Measurements from ENCODE around the gene SRRM3. TPM values are rescaled to one million over a fixed set of nuclear protein-coding genes. Genes with fewer than 3 reads are reported as not detected.

Gene SRRM3
- polyA plus RNA-seq, 1 donor, result 5.8 TPM

- no peaks in the 10 kb centered on the region for H3K36me3 ChIP-seq (ENCODE audit: control insufficient read depth, insufficient read depth, low read length)
- H3K4me3 ChIP-seq (ENCODE audit: low read length), result no peak overlapping the region
- peaks cover 9% of the 10 kb centered on the region for H3K27me3 ChIP-seq (ENCODE audit: control insufficient read depth, insufficient read depth, low read length)
- H3K9me3 ChIP-seq (ENCODE audit: control insufficient read depth, low read depth, low read length), result peaks cover 6% of the 10 kb centered on the region
- WGBS (ENCODE audit: insufficient coverage, low lambda C conversion rate), result 100% methylated on average over 1 of the region's 6 CpGs
- H3K4me1 ChIP-seq (ENCODE audit: control insufficient read depth, insufficient read depth, low read length), result no peaks in the 10 kb centered on the region
- no peak for DNase-seq
- H3K27ac ChIP-seq (ENCODE audit: low read length), result no peak overlapping the region
Observed at GRCh38 chr7:76189276-76189675, 12.4 kb upstream of the SRRM3 start.

GRCh38 chr7:76191783-76192240 is 9.9 kb upstream of the SRRM3 start:
- no peaks in the 10 kb centered on the region for H3K4me1 ChIP-seq (ENCODE audit: control insufficient read depth, insufficient read depth, low read length)
- H3K27me3 ChIP-seq (ENCODE audit: control insufficient read depth, insufficient read depth, low read length), result no peaks in the 10 kb centered on the region
- H3K9me3 ChIP-seq (ENCODE audit: control insufficient read depth, low read depth, low read length), result peaks cover 6% of the 10 kb centered on the region
- WGBS (ENCODE audit: insufficient coverage, low lambda C conversion rate), result no CpG with 5 or more reads among the region's 3 CpGs
- H3K4me3 ChIP-seq (ENCODE audit: low read length), result no peak overlapping the region
- DNase-seq, result no peak
- H3K27ac ChIP-seq (ENCODE audit: low read length), result no peak overlapping the region
- no peaks in the 10 kb centered on the region for H3K36me3 ChIP-seq (ENCODE audit: control insufficient read depth, insufficient read depth, low read length)

DNA sequence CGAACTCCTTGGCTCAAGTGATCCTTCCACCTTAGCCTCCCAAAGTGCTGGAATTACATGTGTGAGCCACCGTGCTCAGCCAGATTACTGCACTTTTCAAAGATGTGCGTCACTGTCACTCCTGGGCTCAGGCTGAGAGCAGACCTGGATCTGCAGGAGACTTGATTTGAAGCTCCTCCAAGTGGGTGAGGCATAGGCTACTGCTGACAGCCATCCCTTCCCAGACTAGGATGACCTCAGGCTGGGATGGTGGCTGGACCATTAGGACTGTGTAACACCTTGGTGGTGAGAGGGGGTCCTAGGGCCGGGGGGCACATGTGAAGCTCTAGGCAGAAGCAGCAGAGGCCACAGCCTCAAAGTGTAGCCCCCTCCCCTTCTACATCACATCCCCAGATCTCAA is 8.2 kb upstream of the SRRM3 start:
- Histone ChIP-seq H3K9me3 (ENCODE audit: control insufficient read depth, low read depth, low read length) (peaks cover 6% of the 10 kb centered on the region), H3K27ac (ENCODE audit: low read length) (no peak overlapping the region), H3K27me3 (ENCODE audit: control insufficient read depth, insufficient read depth, low read length) (no peaks in the 10 kb centered on the region), H3K36me3 (ENCODE audit: control insufficient read depth, insufficient read depth, low read length) (no peaks in the 10 kb centered on the region), H3K4me1 (ENCODE audit: control insufficient read depth, insufficient read depth, low read length) (no peaks in the 10 kb centered on the region), H3K4me3 (ENCODE audit: low read length) (no peak overlapping the region)
- no peak for DNase-seq
- WGBS (ENCODE audit: insufficient coverage, low lambda C conversion rate), result no CpG with 5 or more reads among the region's 4 CpGs

DNA sequence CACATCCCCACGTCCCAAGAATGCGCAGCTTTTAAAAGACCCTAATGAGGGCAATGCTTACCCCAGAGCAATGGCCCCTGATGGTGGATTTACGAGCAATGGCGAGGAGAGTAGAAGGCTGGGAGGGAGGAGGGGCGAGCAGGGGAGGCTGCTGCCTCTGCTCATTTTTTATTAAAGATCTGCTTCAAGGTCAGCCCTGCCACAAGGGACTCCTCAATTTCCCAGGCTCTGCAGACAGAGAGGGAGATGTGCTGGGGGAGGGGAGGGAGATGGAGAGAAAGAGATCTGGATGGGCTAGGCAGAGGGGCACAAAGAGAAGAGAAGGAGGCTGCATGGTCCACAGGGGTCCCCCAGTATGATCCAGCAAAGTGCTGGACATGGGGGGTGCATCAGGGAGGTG is 7.8 kb upstream of the SRRM3 start:
- Histone ChIP-seq H3K36me3 (ENCODE audit: control insufficient read depth, insufficient read depth, low read length) (no peaks in the 10 kb centered on the region), H3K4me3 (ENCODE audit: low read length) (no peak overlapping the region), H3K4me1 (ENCODE audit: control insufficient read depth, insufficient read depth, low read length) (no peaks in the 10 kb centered on the region), H3K9me3 (ENCODE audit: control insufficient read depth, low read depth, low read length) (peaks cover 6% of the 10 kb centered on the region), H3K27me3 (ENCODE audit: control insufficient read depth, insufficient read depth, low read length) (no peaks in the 10 kb centered on the region), H3K27ac (ENCODE audit: low read length) (no peak overlapping the region)
- no peak for DNase-seq
- WGBS (ENCODE audit: insufficient coverage, low lambda C conversion rate), result no CpG with 5 or more reads among the region's 5 CpGs

DNA sequence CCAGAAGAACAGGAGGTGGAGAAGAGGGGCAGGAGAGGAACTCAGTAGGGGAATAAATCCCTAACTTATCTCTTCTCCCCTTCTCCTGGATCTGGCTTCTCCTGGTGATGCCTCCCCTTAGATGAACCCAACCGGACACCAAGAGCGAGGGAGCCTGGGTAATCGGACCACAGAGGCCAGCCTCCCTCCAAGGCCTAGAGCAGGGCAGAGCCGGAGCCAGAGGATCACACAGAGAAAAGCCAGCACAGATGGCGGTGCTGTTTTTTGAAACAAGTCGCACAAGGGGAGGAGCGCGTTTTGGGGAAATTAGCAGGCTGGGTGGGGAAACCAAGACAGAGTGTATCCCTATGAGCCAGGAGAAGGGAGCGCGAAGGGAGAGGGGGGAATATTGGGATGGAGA is 4.9 kb upstream of the SRRM3 start:
- H3K4me3 ChIP-seq (ENCODE audit: low read length), result no peak overlapping the region
- WGBS (ENCODE audit: insufficient coverage, low lambda C conversion rate), result no CpG with 5 or more reads among the region's 10 CpGs
- no peak for DNase-seq
- no peaks in the 10 kb centered on the region for H3K36me3 ChIP-seq (ENCODE audit: control insufficient read depth, insufficient read depth, low read length)
- no peaks in the 10 kb centered on the region for H3K4me1 ChIP-seq (ENCODE audit: control insufficient read depth, insufficient read depth, low read length)
- H3K27me3 ChIP-seq (ENCODE audit: control insufficient read depth, insufficient read depth, low read length), result peaks cover 5% of the 10 kb centered on the region
- H3K27ac ChIP-seq (ENCODE audit: low read length), result no peak overlapping the region
- peaks cover under 1% of the 10 kb centered on the region for H3K9me3 ChIP-seq (ENCODE audit: control insufficient read depth, low read depth, low read length)

- Histone ChIP-seq H3K27ac (ENCODE audit: low read length) (no peak overlapping the region), H3K27me3 (ENCODE audit: control insufficient read depth, insufficient read depth, low read length) (peaks cover 8% of the 10 kb centered on the region)
- WGBS (ENCODE audit: insufficient coverage, low lambda C conversion rate), result no CpG with 5 or more reads among the region's 4 CpGs
Observed at GRCh38 chr7:76198202-76198601, 3.5 kb upstream of the SRRM3 start.

DNA sequence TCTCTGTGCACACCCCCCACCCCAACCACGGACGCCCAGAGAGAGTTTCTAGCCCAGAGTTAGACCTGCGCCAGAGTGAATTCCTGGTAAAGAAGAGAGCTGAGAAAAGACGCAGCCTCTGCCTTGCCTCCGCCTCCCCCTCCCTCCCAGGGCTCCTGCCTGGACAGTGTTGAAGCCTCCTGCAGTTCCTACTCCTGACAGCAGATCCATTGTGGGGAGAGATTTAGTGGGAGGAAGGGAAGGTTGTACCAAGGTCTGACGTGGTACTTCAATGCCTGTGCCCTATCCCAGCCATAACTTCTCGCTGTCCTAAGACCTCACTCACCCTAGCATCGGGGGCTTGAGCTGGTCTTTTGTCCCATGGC is 952 bp downstream of the SRRM3 start:
- peaks cover 8% of the 10 kb centered on the region for H3K27me3 ChIP-seq (ENCODE audit: control insufficient read depth, insufficient read depth, low read length)
- DNase-seq, result no peak
- H3K9me3 ChIP-seq (ENCODE audit: control insufficient read depth, low read depth, low read length), result no peaks in the 10 kb centered on the region
- no peaks in the 10 kb centered on the region for H3K36me3 ChIP-seq (ENCODE audit: control insufficient read depth, insufficient read depth, low read length)
- H3K4me1 ChIP-seq (ENCODE audit: control insufficient read depth, insufficient read depth, low read length), result no peaks in the 10 kb centered on the region
- WGBS (ENCODE audit: insufficient coverage, low lambda C conversion rate), result no CpG with 5 or more reads among the region's 8 CpGs
- H3K27ac ChIP-seq (ENCODE audit: low read length), result no peak overlapping the region
- no peak overlapping the region for H3K4me3 ChIP-seq (ENCODE audit: low read length)

More at GRCh38 chr7:76198202-76198601, 3.5 kb upstream of the SRRM3 start:
- Histone ChIP-seq H3K9me3 (ENCODE audit: control insufficient read depth, low read depth, low read length) (no peaks in the 10 kb centered on the region), H3K4me1 (ENCODE audit: control insufficient read depth, insufficient read depth, low read length) (no peaks in the 10 kb centered on the region), H3K4me3 (ENCODE audit: low read length) (no peak overlapping the region), H3K36me3 (ENCODE audit: control insufficient read depth, insufficient read depth, low read length) (no peaks in the 10 kb centered on the region)
- no peak for DNase-seq

DNA sequence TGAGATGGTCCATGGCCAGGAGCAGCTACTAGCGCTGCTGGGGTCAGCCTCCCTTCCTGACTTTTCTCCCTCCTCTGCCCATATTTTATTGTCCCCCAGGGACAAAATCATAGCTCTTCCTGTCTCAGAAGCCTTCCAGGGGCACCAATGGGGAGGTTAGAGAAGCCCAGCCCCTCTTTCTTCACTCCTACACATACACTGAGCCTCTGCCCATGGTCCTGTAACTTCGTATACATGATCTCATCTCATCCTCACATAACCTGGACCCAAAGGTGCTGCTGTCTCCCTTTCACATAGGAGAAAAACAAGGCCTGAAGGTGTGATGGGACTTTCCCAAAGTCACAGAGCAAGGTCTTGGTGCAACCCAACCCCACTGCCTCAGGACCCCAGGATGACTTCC is 2.5 kb downstream of the SRRM3 start:
- no CpG with 5 or more reads among the region's 2 CpGs for WGBS (ENCODE audit: insufficient coverage, low lambda C conversion rate)
- peaks cover 8% of the 10 kb centered on the region for H3K27me3 ChIP-seq (ENCODE audit: control insufficient read depth, insufficient read depth, low read length)

DNA sequence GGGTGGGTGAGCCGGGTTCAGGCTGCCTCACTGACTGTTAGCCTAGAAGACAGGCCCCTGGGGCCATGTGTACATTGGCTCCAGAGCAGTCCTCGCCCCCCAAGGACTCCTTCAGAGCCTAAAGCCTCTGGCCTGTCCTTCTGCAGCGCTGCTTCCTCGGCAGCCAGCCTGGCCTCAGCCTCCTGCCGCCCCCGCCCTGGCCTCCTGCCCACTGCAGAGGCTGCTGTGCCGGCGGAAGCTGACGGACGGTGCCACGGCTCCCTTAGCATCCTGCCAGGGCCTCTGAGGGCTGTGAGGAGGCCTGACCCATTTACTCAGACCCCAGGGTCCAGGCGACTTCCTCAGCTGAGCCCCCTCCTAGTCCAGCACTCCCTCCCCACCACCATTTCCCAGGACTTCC is 4.9 kb downstream of the SRRM3 start:
- no peak for DNase-seq
- no peaks in the 10 kb centered on the region for H3K4me1 ChIP-seq (ENCODE audit: control insufficient read depth, insufficient read depth, low read length)
- peaks cover 2% of the 10 kb centered on the region for H3K27me3 ChIP-seq (ENCODE audit: control insufficient read depth, insufficient read depth, low read length)
- no peak overlapping the region for H3K27ac ChIP-seq (ENCODE audit: low read length)
- WGBS (ENCODE audit: insufficient coverage, low lambda C conversion rate), result no CpG with 5 or more reads among the region's 12 CpGs
- H3K4me3 ChIP-seq (ENCODE audit: low read length), result no peak overlapping the region
- no peaks in the 10 kb centered on the region for H3K9me3 ChIP-seq (ENCODE audit: control insufficient read depth, low read depth, low read length)
- no peaks in the 10 kb centered on the region for H3K36me3 ChIP-seq (ENCODE audit: control insufficient read depth, insufficient read depth, low read length)

More for the DNA sequence above, 2.5 kb downstream of the SRRM3 start:
- Histone ChIP-seq H3K27ac (ENCODE audit: low read length) (no peak overlapping the region), H3K36me3 (ENCODE audit: control insufficient read depth, insufficient read depth, low read length) (no peaks in the 10 kb centered on the region), H3K4me1 (ENCODE audit: control insufficient read depth, insufficient read depth, low read length) (no peaks in the 10 kb centered on the region), H3K9me3 (ENCODE audit: control insufficient read depth, low read depth, low read length) (no peaks in the 10 kb centered on the region), H3K4me3 (ENCODE audit: low read length) (no peak overlapping the region)
- no peak for DNase-seq

GRCh38 chr7:76209310-76209709 is 7.6 kb downstream of the SRRM3 start:
- H3K4me3 ChIP-seq (ENCODE audit: low read length), result no peak overlapping the region
- peaks cover 2% of the 10 kb centered on the region for H3K27me3 ChIP-seq (ENCODE audit: control insufficient read depth, insufficient read depth, low read length)
- H3K27ac ChIP-seq (ENCODE audit: low read length), result no peak overlapping the region
- DNase-seq, result no peak
- no peaks in the 10 kb centered on the region for H3K4me1 ChIP-seq (ENCODE audit: control insufficient read depth, insufficient read depth, low read length)
- no CpG with 5 or more reads among the region's 1 CpG for whole genome bisulfite sequencing (ENCODE audit: insufficient coverage, low lambda C conversion rate)
- no peaks in the 10 kb centered on the region for H3K9me3 ChIP-seq (ENCODE audit: control insufficient read depth, low read depth, low read length)
- H3K36me3 ChIP-seq (ENCODE audit: control insufficient read depth, insufficient read depth, low read length), result no peaks in the 10 kb centered on the region

DNA sequence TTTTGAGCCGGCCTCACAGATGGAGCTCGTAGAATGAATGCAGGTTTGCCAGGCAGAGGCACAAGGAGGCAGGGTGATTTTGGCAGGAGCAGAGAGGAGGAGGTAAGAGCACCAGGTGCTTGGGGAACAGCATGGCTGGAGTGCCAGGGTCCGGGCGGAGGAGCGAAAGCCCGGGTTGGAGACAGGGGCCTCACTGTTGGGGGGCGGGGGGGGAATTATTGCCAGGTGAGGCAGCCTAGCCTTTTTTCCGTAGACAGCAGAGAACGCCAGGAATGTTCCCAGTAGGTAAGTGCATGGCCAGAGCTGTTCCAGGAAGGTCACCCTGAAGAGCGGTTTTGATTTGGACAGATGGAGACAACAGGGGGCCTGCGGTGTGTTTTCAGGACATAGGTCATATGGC is 9.5 kb downstream of the SRRM3 start:
- Histone ChIP-seq H3K36me3 (ENCODE audit: control insufficient read depth, insufficient read depth, low read length) (no peaks in the 10 kb centered on the region), H3K4me1 (ENCODE audit: control insufficient read depth, insufficient read depth, low read length) (no peaks in the 10 kb centered on the region), H3K9me3 (ENCODE audit: control insufficient read depth, low read depth, low read length) (no peaks in the 10 kb centered on the region), H3K27me3 (ENCODE audit: control insufficient read depth, insufficient read depth, low read length) (peaks cover 6% of the 10 kb centered on the region), H3K27ac (ENCODE audit: low read length) (no peak overlapping the region), H3K4me3 (ENCODE audit: low read length) (no peak overlapping the region)
- WGBS (ENCODE audit: insufficient coverage, low lambda C conversion rate), result no CpG with 5 or more reads among the region's 11 CpGs
- no peak for DNase-seq
